HCT116 (cell line): ENCODE data around the gene PAQR4. TPM values are rescaled to one million over a fixed set of nuclear protein-coding genes. Genes with fewer than 3 reads are reported as not detected.

Source experiments
- ELF1 ChIP-seq: IDR thresholded peaks from 2 replicates; pipeline ENCODE4 v1.6.1; 2012; ENCODE audit warnings: low read depth, borderline replicate concordance
- REST ChIP-seq: IDR thresholded peaks from 2 replicates; pipeline ENCODE4 v1.6.1; 2012; ENCODE audit warnings: low read depth
- ZFX ChIP-seq: fragments of 450-650 bp; IDR thresholded peaks from 2 replicates; pipeline ENCODE4 v1.6.1; 2017
- total RNA-seq: library from RNA; stranded (reverse); gene quantifications from one replicate; pipeline ENCODE4 v1.2.1, GENCODE V29; 2021; ENCODE audit not compliant: unreplicated experiment
- TF ChIP-seq, protein P1 (sequence below), 3 experiments: fragments of 200-600 bp in 1 of 3; sonication (generic) in 1 of 3; IDR thresholded peaks in 2 of 3; conservative IDR thresholded peaks in 1 of 3; 2 replicates each; pipeline ENCODE4 v1.5.1; 2012 to 2017; ENCODE audit warnings: low read depth in 2 of 3, low read length in 2 of 3, antibody characterized with exemption in 1 of 3, borderline replicate concordance in 1 of 3, control low read depth in 1 of 3, mild to moderate bottlenecking in 1 of 3, mixed read lengths in 1 of 3, mixed run types in 1 of 3, moderate library complexity in 1 of 3; ENCODE audit not compliant: insufficient read depth in 1 of 3
- TF ChIP-seq, protein P2 (sequence below): IDR thresholded peaks from 2 replicates; pipeline ENCODE4 v1.6.1; 2012

PAQR4 gene
- total RNA-seq, 1 experiment from 2014 or later: 45.6 TPM

GRCh38 chr16:3004781-3005284, 35.7 kb downstream of the PAQR4 start (continued):
- TF ChIP-seq, protein P1, sequence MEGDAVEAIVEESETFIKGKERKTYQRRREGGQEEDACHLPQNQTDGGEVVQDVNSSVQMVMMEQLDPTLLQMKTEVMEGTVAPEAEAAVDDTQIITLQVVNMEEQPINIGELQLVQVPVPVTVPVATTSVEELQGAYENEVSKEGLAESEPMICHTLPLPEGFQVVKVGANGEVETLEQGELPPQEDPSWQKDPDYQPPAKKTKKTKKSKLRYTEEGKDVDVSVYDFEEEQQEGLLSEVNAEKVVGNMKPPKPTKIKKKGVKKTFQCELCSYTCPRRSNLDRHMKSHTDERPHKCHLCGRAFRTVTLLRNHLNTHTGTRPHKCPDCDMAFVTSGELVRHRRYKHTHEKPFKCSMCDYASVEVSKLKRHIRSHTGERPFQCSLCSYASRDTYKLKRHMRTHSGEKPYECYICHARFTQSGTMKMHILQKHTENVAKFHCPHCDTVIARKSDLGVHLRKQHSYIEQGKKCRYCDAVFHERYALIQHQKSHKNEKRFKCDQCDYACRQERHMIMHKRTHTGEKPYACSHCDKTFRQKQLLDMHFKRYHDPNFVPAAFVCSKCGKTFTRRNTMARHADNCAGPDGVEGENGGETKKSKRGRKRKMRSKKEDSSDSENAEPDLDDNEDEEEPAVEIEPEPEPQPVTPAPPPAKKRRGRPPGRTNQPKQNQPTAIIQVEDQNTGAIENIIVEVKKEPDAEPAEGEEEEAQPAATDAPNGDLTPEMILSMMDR (IDR thresholded peaks at IDR 0.05 in 2 of 3, conservative IDR thresholded peaks at IDR 0.05 in 1 of 3; ENCODE audit: borderline replicate concordance in 1 of 3, insufficient read depth in 1 of 3, low read depth in 2 of 3, low read length in 2 of 3): no peak
- TF ChIP-seq ZFX: no peak
- no peak for TF ChIP-seq REST
- TF ChIP-seq, protein P2, sequence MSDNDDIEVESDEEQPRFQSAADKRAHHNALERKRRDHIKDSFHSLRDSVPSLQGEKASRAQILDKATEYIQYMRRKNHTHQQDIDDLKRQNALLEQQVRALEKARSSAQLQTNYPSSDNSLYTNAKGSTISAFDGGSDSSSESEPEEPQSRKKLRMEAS: no peak
- no peak for TF ChIP-seq ELF1
